Measurements from ENCODE around the gene IQSEC3.

DNA sequence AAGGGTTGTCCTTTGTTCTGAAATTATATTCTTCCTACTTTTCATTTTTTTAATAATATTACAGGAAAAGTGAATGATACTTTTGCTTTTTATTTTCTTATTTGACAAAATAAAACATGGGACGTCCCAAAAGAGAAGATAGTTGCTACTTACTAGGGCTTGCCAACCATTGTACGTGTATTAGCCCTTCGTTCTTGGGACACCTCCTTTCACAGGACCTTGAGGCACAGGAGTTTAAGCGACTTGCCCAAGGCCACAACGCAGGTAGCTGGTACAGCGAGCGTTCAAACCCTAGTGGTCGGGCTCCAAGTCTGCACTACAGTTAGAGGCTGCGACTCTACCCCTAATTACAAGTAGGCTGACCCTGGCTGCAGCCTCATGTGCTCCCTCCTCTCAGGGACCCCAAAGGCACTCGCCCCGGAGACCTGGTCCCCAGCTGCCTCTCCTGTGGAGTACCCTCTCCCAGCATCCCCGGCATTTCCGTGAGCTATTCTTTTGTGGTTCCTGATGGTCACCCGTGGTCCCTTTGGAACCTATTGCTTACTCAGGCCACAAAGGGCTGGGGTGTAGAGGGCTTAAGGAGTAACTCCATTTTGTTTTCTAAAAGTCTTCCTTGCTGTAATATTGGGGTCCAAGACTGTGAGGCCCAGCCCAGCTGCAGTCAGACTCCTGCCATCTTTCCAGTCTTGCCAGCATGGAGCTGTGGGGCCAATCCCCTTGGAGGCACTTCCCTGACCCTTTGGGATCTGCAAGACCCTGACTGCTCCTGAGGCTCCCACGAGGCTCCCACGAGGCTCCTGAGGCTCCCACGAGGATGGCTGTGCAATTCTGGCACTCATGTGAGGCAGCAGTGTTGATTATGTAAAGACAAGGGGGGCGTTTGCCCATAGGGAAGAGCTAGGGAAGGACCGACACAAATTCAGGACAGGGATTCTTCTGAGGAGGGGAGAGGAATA, 49.7 kb downstream of the IQSEC3 start:
- TF ChIP-seq, protein P1, sequence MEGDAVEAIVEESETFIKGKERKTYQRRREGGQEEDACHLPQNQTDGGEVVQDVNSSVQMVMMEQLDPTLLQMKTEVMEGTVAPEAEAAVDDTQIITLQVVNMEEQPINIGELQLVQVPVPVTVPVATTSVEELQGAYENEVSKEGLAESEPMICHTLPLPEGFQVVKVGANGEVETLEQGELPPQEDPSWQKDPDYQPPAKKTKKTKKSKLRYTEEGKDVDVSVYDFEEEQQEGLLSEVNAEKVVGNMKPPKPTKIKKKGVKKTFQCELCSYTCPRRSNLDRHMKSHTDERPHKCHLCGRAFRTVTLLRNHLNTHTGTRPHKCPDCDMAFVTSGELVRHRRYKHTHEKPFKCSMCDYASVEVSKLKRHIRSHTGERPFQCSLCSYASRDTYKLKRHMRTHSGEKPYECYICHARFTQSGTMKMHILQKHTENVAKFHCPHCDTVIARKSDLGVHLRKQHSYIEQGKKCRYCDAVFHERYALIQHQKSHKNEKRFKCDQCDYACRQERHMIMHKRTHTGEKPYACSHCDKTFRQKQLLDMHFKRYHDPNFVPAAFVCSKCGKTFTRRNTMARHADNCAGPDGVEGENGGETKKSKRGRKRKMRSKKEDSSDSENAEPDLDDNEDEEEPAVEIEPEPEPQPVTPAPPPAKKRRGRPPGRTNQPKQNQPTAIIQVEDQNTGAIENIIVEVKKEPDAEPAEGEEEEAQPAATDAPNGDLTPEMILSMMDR (IDR thresholded peaks at IDR 0.05; ENCODE audit: poor library complexity), result no peak
- no peak for TF ChIP-seq EZH2 (IDR thresholded peaks at IDR 0.05; ENCODE audit: borderline replicate concordance)
